HG03521 (cell line): Measurements from ENCODE around the gene CACNA1A.
"Not testable (repeated sequence)": the region's sequence is repeated elsewhere in the genome, so short reads cannot be mapped to it uniquely, and the experiment has no call there.

ENCODE experiments used
- ATAC-seq: cut with Tn5 transposase; IDR thresholded peaks from one replicate; pipeline ENCODE4 v1.9.1; 2021; ENCODE audit warnings: mild to moderate bottlenecking, moderate library complexity; ENCODE audit not compliant: unreplicated experiment

The CACNA1A gene

DNA sequence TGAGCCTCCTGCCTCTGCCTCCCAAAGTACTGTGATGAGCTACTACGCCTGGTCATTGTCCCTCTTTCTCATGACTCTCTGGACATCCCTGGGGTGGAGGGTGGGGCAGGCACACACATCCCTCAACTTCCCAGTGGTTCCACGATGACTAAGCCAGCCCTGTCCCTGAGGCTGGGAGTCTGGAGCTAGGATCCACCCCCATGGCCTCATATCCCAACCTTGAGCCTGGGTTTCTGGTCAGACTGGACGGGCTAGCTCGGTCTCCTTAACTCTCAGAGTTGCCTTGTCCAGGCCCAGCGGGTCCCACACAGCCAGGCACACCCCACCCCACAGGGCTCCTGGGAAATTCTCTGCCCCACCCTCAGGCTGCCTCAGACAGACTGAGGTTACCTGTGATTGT, 336.5 kb downstream of the CACNA1A start:
- no peak for ATAC-seq

DNA sequence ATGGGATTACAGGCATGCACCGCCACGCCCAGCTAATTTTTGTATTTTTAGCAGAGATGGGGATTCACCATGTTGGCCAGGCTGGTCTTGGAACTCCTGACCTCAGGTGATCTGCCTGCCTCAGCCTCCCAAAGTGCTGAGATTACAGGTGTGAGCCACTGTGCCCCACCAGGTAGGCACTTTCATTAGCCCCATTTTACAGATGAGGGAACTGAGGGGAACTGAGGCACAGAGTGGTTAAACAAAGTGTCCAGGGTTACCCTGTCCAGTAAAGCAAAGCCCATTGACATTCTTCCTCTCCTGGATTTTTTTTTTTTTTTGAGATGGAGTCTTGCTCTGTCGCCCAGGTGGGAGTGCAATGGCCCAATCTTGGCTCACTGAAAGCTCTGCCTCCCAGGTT, 340.1 kb downstream of the CACNA1A start:
- ATAC-seq, result not testable (repeated sequence)

DNA sequence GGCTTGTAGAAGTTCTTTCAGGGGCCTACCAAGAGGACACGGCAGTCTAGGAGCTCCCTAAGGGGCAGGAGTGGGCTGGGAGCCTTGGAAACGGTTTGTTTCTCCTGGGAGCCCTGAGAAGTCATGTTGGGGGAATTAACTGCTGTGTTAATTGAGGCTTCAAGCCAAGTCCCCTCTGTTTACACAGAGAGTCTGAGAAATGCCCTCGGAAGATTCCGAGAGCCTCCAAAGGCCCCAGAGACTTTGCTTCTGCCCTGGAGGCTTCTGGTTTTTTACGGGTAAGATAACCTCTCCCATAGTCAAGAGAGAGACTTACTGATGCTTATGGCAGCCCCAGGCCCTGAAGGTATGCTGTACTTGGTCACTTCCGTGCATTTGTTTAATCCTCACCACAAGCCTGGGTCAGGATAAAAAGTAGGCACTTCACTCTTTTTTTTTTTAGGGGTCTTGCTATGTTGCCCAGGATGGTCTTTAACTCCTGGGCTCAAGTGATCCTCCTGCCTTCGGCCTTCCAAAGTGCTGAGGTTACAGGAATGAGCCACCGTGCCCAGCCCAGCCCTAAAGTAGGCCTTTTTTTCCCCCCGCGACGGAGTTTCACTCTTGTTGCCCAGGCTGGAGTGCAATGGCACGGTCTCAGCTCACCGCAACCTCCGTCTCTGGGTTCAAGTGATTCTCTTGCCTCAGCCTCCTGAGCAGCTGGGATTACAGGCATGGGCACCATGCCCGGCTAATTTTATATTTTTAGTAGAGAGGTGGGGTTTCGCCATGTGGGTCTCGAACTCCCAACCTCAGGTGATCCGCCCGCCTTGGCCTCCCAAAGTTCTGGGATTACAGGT, 340.9 kb downstream of the CACNA1A start:
- ATAC-seq, result no peak

DNA sequence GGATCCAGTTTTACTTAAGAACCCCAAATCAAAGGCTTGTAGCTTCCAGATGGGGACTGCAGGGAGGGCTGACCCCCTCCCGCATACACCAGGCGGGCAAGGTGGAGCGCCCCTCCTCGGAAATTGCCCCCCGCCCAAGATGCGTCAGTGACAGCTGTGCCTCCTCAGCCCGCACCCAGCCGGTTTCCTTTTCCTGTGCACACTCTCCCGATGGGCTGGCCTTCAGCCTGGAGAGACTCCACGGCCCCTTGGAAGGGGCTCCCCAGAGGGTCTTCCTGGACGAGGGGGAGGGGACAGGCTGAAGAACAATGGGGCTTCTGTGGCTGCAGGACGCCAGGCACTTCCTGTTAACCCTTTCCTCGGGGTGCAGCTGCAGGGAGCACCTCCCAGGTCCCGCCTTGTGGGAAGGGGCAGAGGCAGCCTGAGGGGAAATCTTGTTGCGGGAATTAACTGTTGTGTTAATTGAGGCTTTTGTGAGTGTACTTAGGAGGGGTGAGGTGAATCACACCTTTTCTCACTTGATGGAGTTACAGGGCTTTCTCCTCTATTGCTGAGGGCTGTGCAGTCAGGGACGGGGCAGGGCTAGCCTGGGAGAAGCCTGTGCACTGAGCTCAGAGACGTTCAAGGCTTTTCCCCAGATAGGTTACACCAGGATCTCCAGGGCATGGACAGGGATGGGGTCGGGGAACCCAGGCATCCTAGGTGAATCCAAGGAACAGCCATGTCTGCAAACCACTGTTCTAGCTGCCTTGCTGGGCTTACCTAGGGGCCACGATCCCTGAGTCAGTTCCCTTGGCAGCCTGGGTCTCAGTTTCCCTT, 341.7 kb downstream of the CACNA1A start:
- no peak for ATAC-seq

DNA sequence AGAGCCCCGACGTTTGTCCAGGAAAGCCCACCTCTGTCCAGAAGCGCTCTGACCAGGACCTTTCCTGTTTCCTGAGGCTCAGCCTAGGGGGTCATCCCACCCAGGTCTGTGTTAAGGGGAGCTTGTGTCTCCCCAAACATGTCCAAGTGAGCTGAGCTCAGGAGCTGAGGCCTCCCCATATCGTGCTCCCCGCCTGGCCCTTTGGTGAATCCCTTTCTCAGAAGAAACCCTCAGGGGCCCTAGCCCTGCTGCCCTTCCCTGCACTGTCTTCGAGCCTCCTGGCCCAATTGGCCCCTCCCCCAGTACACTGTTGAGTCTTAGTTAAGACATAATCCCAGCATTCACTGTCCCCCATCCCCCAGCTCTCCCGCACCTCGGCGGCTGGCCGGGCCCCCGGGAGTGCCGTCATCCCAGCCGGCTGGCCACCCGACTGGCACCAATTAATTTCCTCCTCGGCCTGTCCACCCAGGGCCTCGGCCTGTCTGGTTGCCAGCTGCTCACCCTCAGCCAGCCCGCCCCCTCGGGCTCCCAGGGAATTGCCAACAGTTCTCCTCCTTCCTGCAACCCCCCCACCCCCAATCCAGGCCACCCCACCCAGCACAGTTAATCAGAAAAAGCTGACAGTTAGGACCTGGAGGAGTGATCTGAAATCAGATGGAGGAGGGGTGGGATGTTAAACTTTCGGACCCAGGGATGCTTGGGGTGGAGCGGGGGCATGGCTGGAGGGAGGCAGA, 342.5 kb downstream of the CACNA1A start:
- ATAC-seq, result no peak

DNA sequence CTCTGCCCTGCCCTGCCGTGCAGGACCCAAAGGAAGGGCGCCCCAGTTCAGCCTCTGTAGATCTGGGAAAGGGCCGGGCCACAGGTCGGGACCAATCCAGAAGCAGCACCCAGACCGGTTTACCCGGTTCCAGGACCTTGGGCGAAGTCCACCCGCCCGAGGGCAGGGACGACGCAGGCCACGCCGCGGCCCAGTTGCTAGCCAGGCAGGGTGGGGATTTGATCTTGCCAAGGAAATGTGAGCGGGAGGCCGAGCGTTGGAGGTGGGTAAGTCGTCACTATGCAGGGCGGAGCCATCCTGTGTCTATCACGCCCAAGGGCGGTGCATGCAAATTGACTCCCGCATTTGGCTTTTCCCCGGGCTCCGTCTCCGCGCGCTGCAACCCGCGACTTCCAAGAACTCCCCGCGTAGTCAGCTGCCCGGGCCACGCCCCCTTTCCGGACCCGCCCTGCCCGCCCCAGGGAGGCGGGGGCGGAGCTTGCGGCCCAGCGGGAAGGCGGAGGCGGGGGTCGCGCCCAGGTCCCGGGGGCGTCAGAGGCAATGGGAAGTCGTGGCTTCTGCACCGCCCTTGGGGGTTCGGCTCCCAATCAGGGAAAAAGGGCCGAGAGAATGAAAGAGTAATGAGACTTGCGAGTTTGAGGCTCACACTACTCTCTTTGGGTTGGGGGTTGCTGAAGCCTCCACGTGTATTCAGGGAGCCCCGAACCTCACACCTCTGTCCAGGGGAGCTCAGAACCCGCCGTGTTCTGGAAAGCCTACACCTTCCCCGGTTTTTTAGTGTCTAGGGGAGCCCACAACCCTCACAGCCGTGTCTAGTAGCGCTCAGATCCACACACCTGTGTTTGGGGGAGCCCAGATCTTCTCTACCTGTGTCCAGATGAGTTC, 343.3 kb downstream of the CACNA1A start:
- ATAC-seq, result peak; percentile 37

DNA sequence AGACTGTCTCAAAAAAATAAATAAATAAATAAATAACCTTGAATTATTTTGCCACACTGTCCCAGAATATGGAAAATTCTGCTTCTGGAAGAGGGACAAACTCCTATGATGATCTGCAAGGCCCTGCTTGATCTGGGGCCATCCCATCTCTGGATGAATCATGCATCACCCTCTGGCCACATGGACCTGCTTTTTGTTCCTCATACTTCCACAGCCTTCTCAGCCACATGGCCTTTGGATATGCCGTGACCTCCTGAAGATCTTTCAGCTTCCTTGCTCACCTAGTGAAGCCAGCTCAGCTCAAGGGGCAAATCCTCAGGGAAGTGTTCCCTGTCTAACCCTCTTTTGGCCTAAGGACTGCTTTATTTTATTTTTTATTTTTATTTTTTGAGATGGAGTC, 345.7 kb downstream of the CACNA1A start:
- ATAC-seq, result no peak

DNA sequence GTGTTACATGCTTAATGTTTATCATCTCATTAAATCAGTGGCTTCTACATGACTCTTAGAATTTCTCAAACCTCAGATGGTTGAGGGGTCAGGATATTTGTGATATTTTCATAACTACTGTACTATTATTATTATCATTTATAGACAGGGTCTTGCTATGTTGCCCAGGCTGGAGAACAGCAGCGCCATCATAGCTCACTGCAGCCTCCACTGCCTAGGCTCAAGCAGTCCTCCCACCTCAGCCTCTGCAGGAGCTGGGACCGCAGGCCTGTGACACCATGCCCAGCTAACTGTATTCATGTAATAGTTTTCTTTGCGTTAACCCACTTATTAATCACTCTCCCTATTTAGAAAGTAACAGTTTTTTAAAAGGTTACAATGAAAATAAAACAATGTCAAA, 346.6 kb downstream of the CACNA1A start:
- ATAC-seq, result no peak
